Activated CD4-positive, alpha-beta T cell treated with anti-CD3 and anti-CD28 coated beads for 48 hours (primary cell): ENCODE measurements around the gene HIVEP2.

Experiments used
- DNase-seq: peaks from one replicate; pipeline ENCODE4 v3.0.0-alpha.2; 2020

Gene HIVEP2

GRCh38 chr6:142838821-142839685, 105.9 kb downstream of the HIVEP2 start:
- DNase-seq = no peak

GRCh38 chr6:142835787-142836535, 109.0 kb downstream of the HIVEP2 start:
- DNase-seq = no peak

DNA sequence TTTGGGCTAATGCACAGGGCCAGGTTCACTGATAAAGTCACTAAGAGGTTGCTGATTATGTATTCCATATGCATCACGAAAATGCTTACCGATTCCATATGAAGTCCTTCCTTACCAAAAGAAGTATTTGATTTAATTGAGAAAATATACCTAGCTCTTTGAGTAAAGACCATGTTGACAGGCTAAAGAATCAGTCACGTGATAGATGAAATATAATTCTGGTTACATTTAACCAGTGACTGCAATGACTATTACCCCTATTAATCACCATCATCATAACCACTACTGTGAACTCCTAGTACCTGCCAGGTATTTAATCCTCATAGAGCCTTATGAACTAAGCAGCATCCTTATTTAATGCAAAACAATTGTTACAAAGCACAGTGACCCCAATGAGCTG, 110.1 kb downstream of the HIVEP2 start:
- no peak for DNase-seq

DNA sequence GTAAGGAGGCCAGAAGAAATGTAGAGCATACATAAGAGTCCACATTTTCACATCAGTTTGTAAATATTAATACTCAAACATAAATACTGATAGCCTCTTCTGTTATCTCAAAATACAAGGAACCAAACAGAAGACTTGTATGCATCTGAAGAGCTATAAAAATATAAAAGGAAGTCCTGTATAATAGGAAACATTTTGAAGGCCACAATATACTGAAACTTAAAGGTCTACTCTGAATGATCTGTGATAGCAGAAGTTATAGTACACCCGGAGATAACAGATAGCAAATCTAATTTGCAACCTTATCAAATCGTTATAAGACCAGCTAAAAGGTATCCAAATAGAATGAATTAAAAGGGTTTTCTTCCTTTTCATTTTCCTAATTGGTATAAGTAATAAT, 111.2 kb downstream of the HIVEP2 start:
- DNase-seq = no peak

- peak; percentile 57 for DNase-seq
These were observed 111.9 kb downstream of the HIVEP2 start for GRCh38 chr6:142833054-142833453.

- DNase-seq = no peak
These were observed 114.2 kb downstream of the HIVEP2 start for GRCh38 chr6:142830807-142831206.

- no peak for DNase-seq
These were observed 114.8 kb downstream of the HIVEP2 start for GRCh38 chr6:142830116-142830710.

- no peak for DNase-seq
These were observed 115.4 kb downstream of the HIVEP2 start for GRCh38 chr6:142829556-142829955.

DNA sequence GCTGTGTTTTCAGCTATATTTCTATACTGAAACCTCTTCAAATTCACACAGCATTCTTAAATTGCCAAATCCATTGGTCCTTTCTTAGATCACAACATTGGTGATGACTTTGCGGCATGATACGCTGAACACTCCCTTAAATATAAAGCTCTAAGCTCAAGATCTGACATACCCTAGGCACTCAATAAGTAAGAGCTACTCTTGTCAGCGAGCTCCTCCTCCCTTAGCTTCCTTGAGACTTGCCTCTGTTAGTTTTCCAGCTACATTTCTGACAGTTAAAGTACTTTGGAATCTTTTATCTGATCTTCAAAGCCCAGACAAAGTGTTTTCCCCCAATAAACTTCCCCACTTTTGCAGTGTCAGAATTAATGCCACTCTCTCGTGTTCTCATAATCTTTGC, 117.0 kb downstream of the HIVEP2 start:
- no peak for DNase-seq

- DNase-seq = no peak
These were observed 117.6 kb downstream of the HIVEP2 start for GRCh38 chr6:142827369-142827768.

DNA sequence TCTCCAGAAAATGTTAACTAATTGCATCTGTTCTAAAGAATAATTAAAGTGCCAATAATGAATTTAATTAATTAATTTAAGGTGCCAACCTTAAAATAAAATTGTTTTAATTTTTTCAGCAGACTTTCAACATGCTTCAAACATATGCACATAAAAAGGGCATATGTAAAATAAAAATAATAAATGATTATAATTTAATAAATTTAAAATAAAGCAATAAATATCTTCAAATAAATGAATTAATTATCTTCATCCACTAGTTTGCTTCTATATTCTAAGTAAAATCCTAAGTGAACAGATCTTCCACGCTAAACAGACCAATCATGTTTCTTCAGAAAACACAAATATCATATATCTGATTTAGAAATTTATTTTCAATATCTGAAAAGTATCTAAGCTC, 119.2 kb downstream of the HIVEP2 start:
- no peak for DNase-seq

DNA sequence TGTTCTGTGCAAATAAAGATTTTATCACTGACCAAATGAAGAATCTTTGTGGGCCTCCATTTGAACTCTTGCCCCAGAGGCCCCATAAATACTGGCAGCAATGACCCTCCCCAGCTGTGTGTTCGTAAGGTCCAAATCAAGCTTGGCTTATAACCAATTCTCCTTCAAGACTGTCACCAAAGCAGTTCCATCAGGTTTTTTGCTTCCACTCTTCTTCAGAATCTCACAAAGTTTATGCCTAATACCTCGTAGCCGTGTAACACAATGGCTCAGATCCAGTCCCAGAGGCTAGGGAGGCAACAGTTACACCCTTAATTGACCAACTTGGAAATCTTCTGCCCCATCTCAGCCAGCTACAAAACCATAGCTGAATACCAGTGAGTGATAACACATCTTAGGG, 120.5 kb downstream of the HIVEP2 start:
- DNase-seq = no peak

GRCh38 chr6:142823256-142823902, 121.6 kb downstream of the HIVEP2 start:
- DNase-seq = no peak

DNA sequence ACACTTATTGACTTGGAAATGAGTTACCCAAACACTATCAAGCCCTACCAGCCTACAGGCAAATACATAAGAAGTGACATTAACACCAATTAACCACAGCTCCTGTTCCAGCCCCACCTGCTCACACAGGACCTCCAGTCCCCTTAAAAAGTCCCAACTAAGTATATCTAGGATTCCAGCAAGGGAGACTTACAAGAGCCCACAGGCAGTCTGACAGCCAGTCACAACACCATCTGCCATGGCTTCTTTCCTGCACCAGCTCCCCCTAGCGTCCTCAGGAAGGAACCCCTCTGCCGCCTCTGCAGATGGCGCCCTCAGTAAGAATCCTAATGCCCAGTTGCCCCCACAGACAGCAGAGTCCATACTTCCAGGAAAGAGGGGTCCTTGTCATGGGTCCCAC, 122.1 kb downstream of the HIVEP2 start:
- DNase-seq = peak; percentile 61

DNA sequence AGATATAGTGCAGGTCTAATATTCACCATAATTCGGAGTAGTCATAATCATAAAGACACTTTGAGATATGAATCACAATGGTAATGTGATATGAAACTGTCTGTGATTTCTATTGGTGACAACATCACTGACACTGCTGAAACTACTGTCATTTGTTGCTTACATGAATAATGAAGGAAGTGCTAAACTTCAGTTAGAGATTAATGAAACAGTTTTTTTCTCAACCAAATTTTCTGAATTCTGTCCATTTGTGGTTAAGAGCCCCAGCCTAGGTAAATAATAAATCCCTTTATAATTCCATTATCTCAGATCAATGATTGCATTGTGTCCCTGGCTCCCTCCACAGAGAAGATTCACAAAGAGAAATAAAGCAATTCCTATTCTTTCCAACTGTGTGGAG, 122.6 kb downstream of the HIVEP2 start:
- no peak for DNase-seq

DNA sequence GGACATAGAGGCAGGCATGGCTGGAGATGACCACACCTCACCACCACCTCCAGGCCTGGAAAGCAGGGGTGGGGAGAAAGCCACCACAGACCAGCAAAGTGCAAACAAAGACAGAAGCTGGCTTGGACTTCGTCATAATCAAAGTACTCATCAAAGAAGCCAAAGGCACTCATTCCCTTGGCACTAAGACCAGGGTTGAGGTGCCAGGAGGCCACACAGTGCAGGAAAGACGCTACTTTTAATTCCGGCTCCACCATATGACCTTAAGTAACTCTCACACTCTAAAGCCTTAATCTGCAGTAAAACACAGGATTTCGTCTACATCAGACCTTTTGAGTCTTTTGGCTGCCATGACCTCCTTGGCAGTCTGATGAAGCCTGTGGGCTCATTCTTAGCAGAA, 123.1 kb downstream of the HIVEP2 start:
- no peak for DNase-seq

- DNase-seq = no peak
These were observed 123.7 kb downstream of the HIVEP2 start for GRCh38 chr6:142821164-142821716.

DNA sequence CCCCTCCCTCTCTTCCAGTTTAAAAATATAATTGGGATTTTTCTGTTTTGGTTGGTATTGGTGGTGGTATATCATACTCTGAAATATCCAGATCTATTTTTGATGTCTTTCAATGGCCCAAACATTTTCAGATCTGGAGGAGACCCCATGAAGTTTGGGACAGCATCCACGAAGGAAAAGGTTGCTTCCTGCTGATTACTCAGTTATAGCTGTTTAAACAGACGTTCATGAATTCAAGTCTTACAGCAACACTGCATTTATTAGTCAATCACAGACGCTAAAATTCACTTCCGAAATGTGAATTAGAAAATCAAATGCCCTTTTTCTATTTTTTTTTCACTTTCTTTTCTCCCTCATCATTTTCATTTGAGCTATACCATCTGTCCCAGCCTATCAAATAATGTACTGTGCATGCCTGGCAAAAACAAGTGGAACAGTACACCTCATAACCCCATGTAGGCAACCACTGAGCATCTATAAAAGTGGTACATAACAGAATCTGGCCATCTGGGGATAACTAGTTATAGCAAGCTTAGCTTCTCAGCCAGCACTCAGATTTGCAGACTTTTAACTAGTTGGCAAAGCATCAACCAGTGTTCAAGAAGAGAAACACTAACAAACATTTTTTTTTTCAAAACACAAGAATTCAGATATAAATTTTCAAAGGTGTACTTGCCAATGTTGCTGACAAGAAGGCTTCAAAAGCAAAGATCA, 124.5 kb downstream of the HIVEP2 start:
- DNase-seq = no peak

GRCh38 chr6:142819603-142820337, 125.2 kb downstream of the HIVEP2 start:
- peak; percentile 59 for DNase-seq

DNA sequence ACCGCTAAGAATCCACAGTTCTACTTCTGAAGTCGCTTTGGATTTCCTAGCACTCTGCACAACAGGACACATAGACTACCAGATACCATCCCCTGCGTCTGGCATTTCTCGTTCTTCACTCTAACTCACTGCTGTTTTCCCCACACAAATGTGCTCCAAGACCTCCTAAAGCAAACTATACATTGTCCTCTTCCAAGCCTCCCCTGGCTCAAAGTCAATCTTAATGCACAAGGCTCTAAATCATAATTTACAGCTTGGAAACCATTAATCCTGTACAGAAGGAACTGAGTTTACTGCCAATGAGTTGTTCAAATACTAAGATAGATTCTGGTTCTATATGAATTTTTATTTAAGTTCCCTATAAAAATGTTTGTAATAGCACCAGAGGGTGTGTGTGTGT, 128.5 kb downstream of the HIVEP2 start:
- no peak for DNase-seq

- DNase-seq = no peak
These were observed 128.9 kb downstream of the HIVEP2 start for GRCh38 chr6:142816031-142816430.

- DNase-seq = no peak
These were observed 133.1 kb downstream of the HIVEP2 start for GRCh38 chr6:142811923-142812322.
